ENCODE data around the gene RIBC1. TPM values are rescaled to one million over a fixed set of nuclear protein-coding genes. Genes with fewer than 3 reads are reported as not detected.
"Not testable (repeated sequence)": the region's sequence is repeated elsewhere in the genome, so short reads cannot be mapped to it uniquely, and the experiment has no call there.

RIBC1 gene
- total and polyA plus RNA-seq, 10 of the 15 experiments (the other 5 are each of a cell fraction or from before 2014, with no cell fraction given), result 0.22 to 1.0 (median 0.54) TPM

DNA sequence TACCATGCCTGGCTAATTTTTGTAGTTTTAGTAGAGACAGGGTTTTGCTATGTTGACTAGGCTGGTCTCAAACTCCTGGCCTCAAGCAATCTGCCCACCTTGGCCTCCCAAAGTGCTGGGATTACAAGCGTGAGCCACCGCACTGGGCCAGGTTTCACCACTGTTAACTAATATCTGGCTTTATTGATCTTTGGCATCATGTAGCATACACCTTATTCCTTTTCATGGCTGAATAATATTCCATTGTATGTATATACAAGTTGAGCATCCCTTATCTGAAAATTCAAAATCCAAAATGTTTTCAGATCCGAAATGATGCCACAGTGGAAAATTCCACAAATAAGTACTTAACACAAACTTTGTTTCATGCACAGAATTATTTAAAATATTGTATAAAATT is 46.0 kb downstream of the RIBC1 start:
- H3K27me3 ChIP-seq (replicated peaks in 1 of 2; ENCODE audit: control insufficient read depth in 2 of 2, insufficient read depth in 2 of 2, low read length in 1 of 2); H3K9ac ChIP-seq (ENCODE audit: control insufficient read depth, insufficient read depth, low read length); H3K79me2 ChIP-seq (ENCODE audit: control insufficient read depth, insufficient read depth, low read length); H3K4me3 ChIP-seq; RAD21 ChIA-PET (ENCODE audit: unreplicated experiment); H3K4me2 ChIP-seq (ENCODE audit: control insufficient read depth, insufficient read depth); H3K9me3 ChIP-seq (replicated peaks; ENCODE audit: control insufficient read depth, insufficient read depth, low read length); H3K4me1 ChIP-seq (ENCODE audit: control insufficient read depth, insufficient read depth, low read length); FAIRE-seq; in situ Hi-C loops (cut with MboI); ATAC-seq; H3K36me3 ChIP-seq (ENCODE audit: control insufficient read depth in 2 of 2, insufficient read depth in 2 of 2, low read length in 1 of 2); DNase-seq (ENCODE audit: low read depth, low spot score); SMC1A ChIA-PET (ENCODE audit: uncharacterized antibody, unreplicated experiment); H2AFZ ChIP-seq (ENCODE audit: control insufficient read depth, low read depth, low read length); POLR2A ChIA-PET; H3K27ac ChIP-seq (ENCODE audit: control insufficient read depth, insufficient read depth); BruUV-seq (replicated peaks); H4K20me1 ChIP-seq (ENCODE audit: control insufficient read depth, insufficient read depth); intact Hi-C loops (cut with micrococcal nuclease; ENCODE audit: unreplicated experiment): not testable (repeated sequence)
- 63% methylated on average over 3 of the region's 3 CpGs for WGBS (ENCODE audit: insufficient coverage, insufficient replicate concordance, low lambda C conversion rate, missing lambda C conversion rate)
- CTCF ChIA-PET, result interaction anchor here (2.3 kb wide), 1 partner anchor 22 kb away, joined by 9 read pairs; no protein-coding TSS in a partner anchor

DNA sequence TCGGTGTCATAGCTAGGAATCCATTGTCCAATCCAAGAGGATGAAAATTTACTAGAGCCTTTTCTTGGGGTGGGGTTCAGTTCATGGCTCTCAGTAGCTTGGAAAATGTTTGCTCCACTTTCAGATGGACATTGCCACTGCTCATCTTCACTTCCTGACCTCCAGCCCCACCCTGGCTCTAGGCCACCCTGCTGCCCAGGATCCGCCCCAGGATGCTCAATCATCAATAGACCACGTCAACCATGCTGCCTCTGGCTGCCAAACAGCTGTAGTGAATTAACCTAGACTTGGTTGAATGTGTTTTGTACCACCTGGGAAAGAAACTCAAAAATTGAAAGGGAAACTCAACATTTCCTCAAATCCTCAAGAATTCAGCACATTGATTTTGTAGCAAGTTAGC is 48.7 kb downstream of the RIBC1 start:
- CTCF ChIA-PET, result interaction anchor here (0.7 to 1.3 kb wide), 3 partner anchors 11 to 158 kb away, joined by 3 to 5 read pairs (median 5); no protein-coding TSS in a partner anchor
- no peak overlapping the region for H3K9ac ChIP-seq (ENCODE audit: control insufficient read depth, insufficient read depth, low read length)
- 27% methylated on average over 3 of the region's 3 CpGs for WGBS (ENCODE audit: insufficient coverage, insufficient replicate concordance, low lambda C conversion rate, missing lambda C conversion rate)
- TF ChIP-seq ATF7 (IDR thresholded peaks at IDR 0.05; ENCODE audit: low read depth) (no peak), BMI1 (IDR thresholded peaks at IDR 0.05; ENCODE audit: borderline replicate concordance) (no peak), TCF7 (IDR thresholded peaks at IDR 0.05; ENCODE audit: borderline replicate concordance) (no peak), HDAC6 (IDR thresholded peaks at IDR 0.05; ENCODE audit: unreplicated experiment) (no peak), ZNF622 (IDR thresholded peaks at IDR 0.05) (no peak), SIN3A (IDR thresholded peaks at IDR 0.05; ENCODE audit: low read depth, low read length) (no peak), MYC (IDR thresholded peaks at IDR 0.05; ENCODE audit: insufficient read depth, insufficient read length, insufficient replicate concordance, low read length, severe bottlenecking) (no peak), NFYB (IDR thresholded peaks at IDR 0.05; ENCODE audit: insufficient read depth, low read depth, low read length) (no peak), BRCA1 (IDR thresholded peaks at IDR 0.05; ENCODE audit: low read depth, low read length) (no peak), PAX8 (IDR thresholded peaks at IDR 0.05) (no peak)
- TF ChIP-seq, protein P1, sequence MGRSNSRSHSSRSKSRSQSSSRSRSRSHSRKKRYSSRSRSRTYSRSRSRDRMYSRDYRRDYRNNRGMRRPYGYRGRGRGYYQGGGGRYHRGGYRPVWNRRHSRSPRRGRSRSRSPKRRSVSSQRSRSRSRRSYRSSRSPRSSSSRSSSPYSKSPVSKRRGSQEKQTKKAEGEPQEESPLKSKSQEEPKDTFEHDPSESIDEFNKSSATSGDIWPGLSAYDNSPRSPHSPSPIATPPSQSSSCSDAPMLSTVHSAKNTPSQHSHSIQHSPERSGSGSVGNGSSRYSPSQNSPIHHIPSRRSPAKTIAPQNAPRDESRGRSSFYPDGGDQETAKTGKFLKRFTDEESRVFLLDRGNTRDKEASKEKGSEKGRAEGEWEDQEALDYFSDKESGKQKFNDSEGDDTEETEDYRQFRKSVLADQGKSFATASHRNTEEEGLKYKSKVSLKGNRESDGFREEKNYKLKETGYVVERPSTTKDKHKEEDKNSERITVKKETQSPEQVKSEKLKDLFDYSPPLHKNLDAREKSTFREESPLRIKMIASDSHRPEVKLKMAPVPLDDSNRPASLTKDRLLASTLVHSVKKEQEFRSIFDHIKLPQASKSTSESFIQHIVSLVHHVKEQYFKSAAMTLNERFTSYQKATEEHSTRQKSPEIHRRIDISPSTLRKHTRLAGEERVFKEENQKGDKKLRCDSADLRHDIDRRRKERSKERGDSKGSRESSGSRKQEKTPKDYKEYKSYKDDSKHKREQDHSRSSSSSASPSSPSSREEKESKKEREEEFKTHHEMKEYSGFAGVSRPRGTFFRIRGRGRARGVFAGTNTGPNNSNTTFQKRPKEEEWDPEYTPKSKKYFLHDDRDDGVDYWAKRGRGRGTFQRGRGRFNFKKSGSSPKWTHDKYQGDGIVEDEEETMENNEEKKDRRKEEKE (IDR thresholded peaks at IDR 0.05), result no peak
- TF ChIP-seq, protein P2, sequence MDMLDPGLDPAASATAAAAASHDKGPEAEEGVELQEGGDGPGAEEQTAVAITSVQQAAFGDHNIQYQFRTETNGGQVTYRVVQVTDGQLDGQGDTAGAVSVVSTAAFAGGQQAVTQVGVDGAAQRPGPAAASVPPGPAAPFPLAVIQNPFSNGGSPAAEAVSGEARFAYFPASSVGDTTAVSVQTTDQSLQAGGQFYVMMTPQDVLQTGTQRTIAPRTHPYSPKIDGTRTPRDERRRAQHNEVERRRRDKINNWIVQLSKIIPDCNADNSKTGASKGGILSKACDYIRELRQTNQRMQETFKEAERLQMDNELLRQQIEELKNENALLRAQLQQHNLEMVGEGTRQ (IDR thresholded peaks at IDR 0.05; ENCODE audit: borderline replicate concordance, low read depth, low read length), result no peak
- TF ChIP-seq, protein P3, sequence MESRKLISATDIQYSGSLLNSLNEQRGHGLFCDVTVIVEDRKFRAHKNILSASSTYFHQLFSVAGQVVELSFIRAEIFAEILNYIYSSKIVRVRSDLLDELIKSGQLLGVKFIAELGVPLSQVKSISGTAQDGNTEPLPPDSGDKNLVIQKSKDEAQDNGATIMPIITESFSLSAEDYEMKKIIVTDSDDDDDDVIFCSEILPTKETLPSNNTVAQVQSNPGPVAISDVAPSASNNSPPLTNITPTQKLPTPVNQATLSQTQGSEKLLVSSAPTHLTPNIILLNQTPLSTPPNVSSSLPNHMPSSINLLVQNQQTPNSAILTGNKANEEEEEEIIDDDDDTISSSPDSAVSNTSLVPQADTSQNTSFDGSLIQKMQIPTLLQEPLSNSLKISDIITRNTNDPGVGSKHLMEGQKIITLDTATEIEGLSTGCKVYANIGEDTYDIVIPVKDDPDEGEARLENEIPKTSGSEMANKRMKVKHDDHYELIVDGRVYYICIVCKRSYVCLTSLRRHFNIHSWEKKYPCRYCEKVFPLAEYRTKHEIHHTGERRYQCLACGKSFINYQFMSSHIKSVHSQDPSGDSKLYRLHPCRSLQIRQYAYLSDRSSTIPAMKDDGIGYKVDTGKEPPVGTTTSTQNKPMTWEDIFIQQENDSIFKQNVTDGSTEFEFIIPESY (IDR thresholded peaks at IDR 0.05), result no peak

More for the DNA sequence above, 48.7 kb downstream of the RIBC1 start:
- no peaks in the 10 kb centered on the region for H3K9me3 ChIP-seq (replicated peaks; ENCODE audit: control insufficient read depth, insufficient read depth, low read length)
- H3K36me3 ChIP-seq (ENCODE audit: control insufficient read depth in 2 of 2, insufficient read depth in 2 of 2, low read length in 1 of 2), result no peaks in the 10 kb centered on the region
- ChIA-PET RAD21 (ENCODE audit: unreplicated experiment) (no interaction called here), SMC1A (ENCODE audit: uncharacterized antibody, unreplicated experiment) (no interaction called here), POLR2A (interaction anchor here (0.6 kb wide), 2 partner anchors 14 to 462 kb away, joined by 4 to 6 read pairs; no protein-coding TSS in a partner anchor)
- H3K4me3 ChIP-seq, result no peak overlapping the region
- no peaks in the 10 kb centered on the region for H3K79me2 ChIP-seq (ENCODE audit: control insufficient read depth, insufficient read depth, low read length)
- intact Hi-C loops (cut with micrococcal nuclease; ENCODE audit: unreplicated experiment), result no loop called here
- DNase-seq (ENCODE audit: low read depth, low spot score) (no peak), ATAC-seq (no peak), FAIRE-seq (no peak)
- no peak overlapping the region for H3K27ac ChIP-seq (ENCODE audit: control insufficient read depth, insufficient read depth)
- in situ Hi-C loops (cut with MboI), result no loop called here
- H3K4me1 ChIP-seq (ENCODE audit: control insufficient read depth, insufficient read depth, low read length), result no peaks in the 10 kb centered on the region
- no peaks in the 10 kb centered on the region; a peak in 1 of 4 replicates for H3K27me3 ChIP-seq (replicated peaks in 1 of 2; ENCODE audit: control insufficient read depth in 2 of 2, insufficient read depth in 2 of 2, low read length in 1 of 2)
- no peak overlapping the region for H2AFZ ChIP-seq (ENCODE audit: control insufficient read depth, low read depth, low read length)
- no peak overlapping the region for H3K4me2 ChIP-seq (ENCODE audit: control insufficient read depth, insufficient read depth)
- BruUV-seq (replicated peaks), result no TSS peak
- no peaks in the 10 kb centered on the region for H4K20me1 ChIP-seq (ENCODE audit: control insufficient read depth, insufficient read depth)
